ENCODE data around the gene GRID2. TPM values are rescaled to one million over a fixed set of nuclear protein-coding genes. Genes with fewer than 3 reads are reported as not detected.

The GRID2 gene
- total and polyA plus RNA-seq, 9 of the 15 experiments (the other 6 are each of a cell fraction or from before 2014, with no cell fraction given): 0.04 TPM; not detected in 7

- Histone ChIP-seq H3K27ac (ENCODE audit: extremely low read depth, low read depth, low read length) (no peak overlapping the region), H3K9me1 (ENCODE audit: control insufficient read depth, insufficient read depth, low read length) (no peaks in the 10 kb centered on the region), H3K79me2 (ENCODE audit: control insufficient read depth, insufficient read depth, low read length) (no peaks in the 10 kb centered on the region), H3K4me2 (ENCODE audit: insufficient read depth, low read length) (no peak overlapping the region), H2AFZ (ENCODE audit: low read depth, low read length) (no peak overlapping the region), H3K9ac (ENCODE audit: insufficient read depth in 1 of 2, low read depth in 2 of 2, low read length in 2 of 2) (no peak overlapping the region), H3K27me3 (ENCODE audit: control insufficient read depth in 2 of 2, insufficient read depth in 2 of 2, low read length in 2 of 2) (no peaks in the 10 kb centered on the region), H3K9me3 (replicated peaks; ENCODE audit: control insufficient read depth, insufficient read depth, low read depth, low read length) (no peaks in the 10 kb centered on the region), H3K36me3 (ENCODE audit: control insufficient read depth, insufficient read depth, low read length) (no peaks in the 10 kb centered on the region), H3K4me1 (replicated peaks in 1 of 2; ENCODE audit: control insufficient read depth in 2 of 2, insufficient read depth in 2 of 2, low read length in 2 of 2) (no peaks in the 10 kb centered on the region), H3K4me3 (no peak overlapping the region), H4K20me1 (replicated peaks; ENCODE audit: control insufficient read depth, insufficient read depth, low read length) (no peaks in the 10 kb centered on the region)
- FAIRE-seq: no peak
- BruUV-seq (replicated peaks): no TSS peak
- POLR2A ChIA-PET: no interaction called here
- in situ Hi-C loops (cut with MboI) (no loop called here), intact Hi-C loops (cut with micrococcal nuclease) (no loop called here)
- DNase-seq (ENCODE audit: extremely low read depth in 1 of 4, low spot score in 3 of 4): no peak
- CTCF ChIA-PET (ENCODE audit: low intra/inter-chr PET ratio): no interaction called here
- WGBS (ENCODE audit: insufficient coverage, low coverage, missing lambda C conversion rate): 0% methylated on average over 1 of the region's 1 CpG
- TF ChIP-seq MITF (IDR thresholded peaks at IDR 0.05) (no peak), BCOR (IDR thresholded peaks at IDR 0.05) (no peak), ZNF274 (IDR thresholded peaks at IDR 0.05; ENCODE audit: borderline replicate concordance, low read depth, low read length) (no peak), FOXA1 (IDR thresholded peaks at IDR 0.05; ENCODE audit: borderline replicate concordance) (no peak), RFX1 (IDR thresholded peaks at IDR 0.05) (no peak)
- TF ChIP-seq, protein P1, sequence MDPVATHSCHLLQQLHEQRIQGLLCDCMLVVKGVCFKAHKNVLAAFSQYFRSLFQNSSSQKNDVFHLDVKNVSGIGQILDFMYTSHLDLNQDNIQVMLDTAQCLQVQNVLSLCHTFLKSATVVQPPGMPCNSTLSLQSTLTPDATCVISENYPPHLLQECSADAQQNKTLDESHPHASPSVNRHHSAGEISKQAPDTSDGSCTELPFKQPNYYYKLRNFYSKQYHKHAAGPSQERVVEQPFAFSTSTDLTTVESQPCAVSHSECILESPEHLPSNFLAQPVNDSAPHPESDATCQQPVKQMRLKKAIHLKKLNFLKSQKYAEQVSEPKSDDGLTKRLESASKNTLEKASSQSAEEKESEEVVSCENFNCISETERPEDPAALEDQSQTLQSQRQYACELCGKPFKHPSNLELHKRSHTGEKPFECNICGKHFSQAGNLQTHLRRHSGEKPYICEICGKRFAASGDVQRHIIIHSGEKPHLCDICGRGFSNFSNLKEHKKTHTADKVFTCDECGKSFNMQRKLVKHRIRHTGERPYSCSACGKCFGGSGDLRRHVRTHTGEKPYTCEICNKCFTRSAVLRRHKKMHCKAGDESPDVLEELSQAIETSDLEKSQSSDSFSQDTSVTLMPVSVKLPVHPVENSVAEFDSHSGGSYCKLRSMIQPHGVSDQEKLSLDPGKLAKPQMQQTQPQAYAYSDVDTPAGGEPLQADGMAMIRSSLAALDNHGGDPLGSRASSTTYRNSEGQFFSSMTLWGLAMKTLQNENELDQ (CRISPR knock-in tag; IDR thresholded peaks at IDR 0.05; ENCODE audit: borderline replicate concordance): no peak
- ATAC-seq: no peak
Measured at GRCh38 chr4:93654211-93654610, 1350.4 kb downstream of the GRID2 start.
